Neural cell (in vitro differentiated cells): ENCODE results near the gene NEU2.

Source experiments
- EZH2 ChIP-seq: fragments of 200-600, 300-800 bp; shearing (Covaris generic), sonication (generic); IDR thresholded peaks from 2 replicates; pipeline ENCODE4 v1.6.1; 2014; ENCODE audit warnings: antibody characterized with exemption, low read length, borderline replicate concordance, mild to moderate bottlenecking; ENCODE audit not compliant: insufficient read depth, poor library complexity, severe bottlenecking
- RAD21 ChIP-seq: fragments of 450-650 bp; conservative IDR thresholded peaks from 2 replicates; pipeline ENCODE4 v1.6.1; 2014; ENCODE audit warnings: antibody characterized with exemption, mild to moderate bottlenecking, moderate library complexity
- TF ChIP-seq, protein P1 (sequence below): fragments of 450-650 bp; IDR thresholded peaks from 2 replicates; pipeline ENCODE4 v1.5.1; 2014; ENCODE audit warnings: antibody characterized with exemption, mild to moderate bottlenecking, moderate library complexity; ENCODE audit not compliant: poor library complexity, severe bottlenecking
- TF ChIP-seq, protein P2 (sequence below): IDR thresholded peaks from 2 replicates; pipeline ENCODE4 v1.6.1; 2012; ENCODE audit warnings: borderline replicate concordance

DNA sequence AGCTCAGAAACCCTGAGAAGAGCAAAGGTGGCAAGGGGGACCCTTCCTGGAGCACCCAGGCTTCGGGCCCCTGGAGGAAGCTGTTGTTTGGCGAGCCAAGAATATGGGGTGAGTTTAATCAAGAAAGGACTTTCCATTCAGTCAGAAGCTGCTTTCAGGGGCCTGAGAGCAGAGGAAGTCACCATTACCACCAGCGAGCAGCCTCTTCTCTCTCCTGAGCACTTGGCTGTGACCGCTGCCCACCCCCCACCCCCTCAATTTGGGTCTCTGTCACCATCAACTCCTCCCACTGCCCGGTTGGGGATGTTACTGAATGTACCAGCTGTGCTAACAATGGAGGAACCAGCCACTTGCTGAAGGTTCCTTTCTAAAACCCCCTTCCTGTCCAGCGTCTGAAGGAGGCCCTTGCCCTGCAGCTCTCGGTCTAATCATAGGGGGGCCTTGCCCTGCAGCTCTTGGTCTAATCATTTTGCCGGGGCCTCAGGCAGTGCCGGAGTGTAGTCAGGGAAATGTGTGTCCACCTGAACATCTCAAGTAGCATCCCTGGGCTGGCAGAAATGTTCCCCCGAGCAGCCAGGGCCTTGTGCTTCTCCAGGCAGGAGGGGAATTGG, 28.6 kb downstream of the NEU2 start:
- TF ChIP-seq, protein P1, sequence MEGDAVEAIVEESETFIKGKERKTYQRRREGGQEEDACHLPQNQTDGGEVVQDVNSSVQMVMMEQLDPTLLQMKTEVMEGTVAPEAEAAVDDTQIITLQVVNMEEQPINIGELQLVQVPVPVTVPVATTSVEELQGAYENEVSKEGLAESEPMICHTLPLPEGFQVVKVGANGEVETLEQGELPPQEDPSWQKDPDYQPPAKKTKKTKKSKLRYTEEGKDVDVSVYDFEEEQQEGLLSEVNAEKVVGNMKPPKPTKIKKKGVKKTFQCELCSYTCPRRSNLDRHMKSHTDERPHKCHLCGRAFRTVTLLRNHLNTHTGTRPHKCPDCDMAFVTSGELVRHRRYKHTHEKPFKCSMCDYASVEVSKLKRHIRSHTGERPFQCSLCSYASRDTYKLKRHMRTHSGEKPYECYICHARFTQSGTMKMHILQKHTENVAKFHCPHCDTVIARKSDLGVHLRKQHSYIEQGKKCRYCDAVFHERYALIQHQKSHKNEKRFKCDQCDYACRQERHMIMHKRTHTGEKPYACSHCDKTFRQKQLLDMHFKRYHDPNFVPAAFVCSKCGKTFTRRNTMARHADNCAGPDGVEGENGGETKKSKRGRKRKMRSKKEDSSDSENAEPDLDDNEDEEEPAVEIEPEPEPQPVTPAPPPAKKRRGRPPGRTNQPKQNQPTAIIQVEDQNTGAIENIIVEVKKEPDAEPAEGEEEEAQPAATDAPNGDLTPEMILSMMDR, result no peak
- TF ChIP-seq, protein P2, sequence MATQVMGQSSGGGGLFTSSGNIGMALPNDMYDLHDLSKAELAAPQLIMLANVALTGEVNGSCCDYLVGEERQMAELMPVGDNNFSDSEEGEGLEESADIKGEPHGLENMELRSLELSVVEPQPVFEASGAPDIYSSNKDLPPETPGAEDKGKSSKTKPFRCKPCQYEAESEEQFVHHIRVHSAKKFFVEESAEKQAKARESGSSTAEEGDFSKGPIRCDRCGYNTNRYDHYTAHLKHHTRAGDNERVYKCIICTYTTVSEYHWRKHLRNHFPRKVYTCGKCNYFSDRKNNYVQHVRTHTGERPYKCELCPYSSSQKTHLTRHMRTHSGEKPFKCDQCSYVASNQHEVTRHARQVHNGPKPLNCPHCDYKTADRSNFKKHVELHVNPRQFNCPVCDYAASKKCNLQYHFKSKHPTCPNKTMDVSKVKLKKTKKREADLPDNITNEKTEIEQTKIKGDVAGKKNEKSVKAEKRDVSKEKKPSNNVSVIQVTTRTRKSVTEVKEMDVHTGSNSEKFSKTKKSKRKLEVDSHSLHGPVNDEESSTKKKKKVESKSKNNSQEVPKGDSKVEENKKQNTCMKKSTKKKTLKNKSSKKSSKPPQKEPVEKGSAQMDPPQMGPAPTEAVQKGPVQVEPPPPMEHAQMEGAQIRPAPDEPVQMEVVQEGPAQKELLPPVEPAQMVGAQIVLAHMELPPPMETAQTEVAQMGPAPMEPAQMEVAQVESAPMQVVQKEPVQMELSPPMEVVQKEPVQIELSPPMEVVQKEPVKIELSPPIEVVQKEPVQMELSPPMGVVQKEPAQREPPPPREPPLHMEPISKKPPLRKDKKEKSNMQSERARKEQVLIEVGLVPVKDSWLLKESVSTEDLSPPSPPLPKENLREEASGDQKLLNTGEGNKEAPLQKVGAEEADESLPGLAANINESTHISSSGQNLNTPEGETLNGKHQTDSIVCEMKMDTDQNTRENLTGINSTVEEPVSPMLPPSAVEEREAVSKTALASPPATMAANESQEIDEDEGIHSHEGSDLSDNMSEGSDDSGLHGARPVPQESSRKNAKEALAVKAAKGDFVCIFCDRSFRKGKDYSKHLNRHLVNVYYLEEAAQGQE, result no peak
- TF ChIP-seq EZH2, result no peak
- TF ChIP-seq RAD21, result no peak
